Large intestine (tissue), 3 donors: Measurements from ENCODE around the gene SYT13. TPM values are rescaled to one million over a fixed set of nuclear protein-coding genes. Genes with fewer than 3 reads are reported as not detected.

Source experiments
- DNase-seq, 2 donors: peaks; one replicate each; pipeline versions ENCODE4 v3.0.0 to v3.0.0-alpha.2; 2013
- H3K27ac ChIP-seq: one replicate; pipeline ENCODE4 v1.5.1; 2013; ENCODE audit warnings: low read length
- H3K27me3 ChIP-seq: 2 replicates; pipeline ENCODE4 v1.6.1; 2013; ENCODE audit warnings: low read length; ENCODE audit not compliant: control insufficient read depth, insufficient read depth
- H3K36me3 ChIP-seq: 2 replicates; pipeline ENCODE4 v1.6.1; 2013; ENCODE audit warnings: low read length; ENCODE audit not compliant: control insufficient read depth, insufficient read depth
- H3K4me1 ChIP-seq: one replicate; pipeline ENCODE4 v1.6.1; 2013; ENCODE audit warnings: low read length; ENCODE audit not compliant: control insufficient read depth, insufficient read depth
- H3K4me3 ChIP-seq: one replicate; pipeline ENCODE4 v1.5.1; 2013; ENCODE audit warnings: low read length
- H3K9me3 ChIP-seq: one replicate; pipeline ENCODE4 v1.6.1; 2013; ENCODE audit warnings: mild to moderate bottlenecking, low read depth, low read length, moderate library complexity; ENCODE audit not compliant: control insufficient read depth
- WGBS: methylation state at CpG from one replicate; pipeline ENCODE4 v1.1.5; 2013; ENCODE audit warnings: low lambda C conversion rate; ENCODE audit not compliant: insufficient coverage; 5-methylcytosine and 5-hydroxymethylcytosine counted together
- polyA plus RNA-seq: library from polyadenylated mRNA; unstranded; fragments of 120-200 nt; gene quantifications from one replicate; pipeline ENCODE4 v1.2.1, GENCODE V29; 2013

SYT13 gene
- polyA plus RNA-seq, 1 donor = 25.5 TPM

GRCh38 chr11:45275828-45276227 lies 10.3 kb downstream of the SYT13 start:
- no peak for DNase-seq
- Histone ChIP-seq H3K27ac (no peak overlapping the region), H3K27me3 (no peaks in the 10 kb centered on the region), H3K4me1 (peaks cover 6% of the 10 kb centered on the region), H3K36me3 (no peaks in the 10 kb centered on the region), H3K9me3 (no peaks in the 10 kb centered on the region), H3K4me3 (no peak overlapping the region)
- 83% methylated on average over 1 of the region's 4 CpGs for WGBS

GRCh38 chr11:45274206-45274605 lies 11.9 kb downstream of the SYT13 start:
- Histone ChIP-seq H3K36me3 (no peaks in the 10 kb centered on the region), H3K27me3 (no peaks in the 10 kb centered on the region), H3K27ac (no peak overlapping the region), H3K4me1 (peaks cover 6% of the 10 kb centered on the region), H3K9me3 (no peaks in the 10 kb centered on the region), H3K4me3 (no peak overlapping the region)
- DNase-seq = no peak
- WGBS = no CpG with 5 or more reads among the region's 4 CpGs

- H3K4me3 ChIP-seq = no peak overlapping the region
- no peak overlapping the region for H3K27ac ChIP-seq
- 100% methylated on average over 1 of the region's 6 CpGs for WGBS
- H3K36me3 ChIP-seq = no peaks in the 10 kb centered on the region
- no peaks in the 10 kb centered on the region for H3K9me3 ChIP-seq
- no peaks in the 10 kb centered on the region for H3K27me3 ChIP-seq
- no peak for DNase-seq
- peaks cover 6% of the 10 kb centered on the region for H3K4me1 ChIP-seq
Observed at GRCh38 chr11:45273509-45273908, 12.6 kb downstream of the SYT13 start.

GRCh38 chr11:45272701-45273100 lies 13.4 kb downstream of the SYT13 start:
- no peaks in the 10 kb centered on the region for H3K27me3 ChIP-seq
- no peaks in the 10 kb centered on the region for H3K36me3 ChIP-seq
- no CpG with 5 or more reads among the region's 2 CpGs for WGBS
- H3K27ac ChIP-seq = peak overlapping the region; percentile 27
- H3K9me3 ChIP-seq = no peaks in the 10 kb centered on the region
- H3K4me1 ChIP-seq = peaks cover 14% of the 10 kb centered on the region
- peak; percentile 32 to 73 for DNase-seq
- no peak overlapping the region for H3K4me3 ChIP-seq

GRCh38 chr11:45270946-45271716 lies 15.0 kb downstream of the SYT13 start:
- Histone ChIP-seq H3K36me3 (no peaks in the 10 kb centered on the region), H3K9me3 (no peaks in the 10 kb centered on the region), H3K27me3 (no peaks in the 10 kb centered on the region), H3K27ac (no peak overlapping the region), H3K4me1 (peaks cover 30% of the 10 kb centered on the region), H3K4me3 (no peak overlapping the region)
- whole genome bisulfite sequencing = 70% methylated on average over 2 of the region's 4 CpGs
- DNase-seq = no peak

GRCh38 chr11:45269678-45270077 lies 16.5 kb downstream of the SYT13 start:
- no peak overlapping the region for H3K27ac ChIP-seq
- no peak for DNase-seq
- peaks cover 45% of the 10 kb centered on the region for H3K4me1 ChIP-seq
- H3K9me3 ChIP-seq = no peaks in the 10 kb centered on the region
- H3K36me3 ChIP-seq = no peaks in the 10 kb centered on the region
- no peak overlapping the region for H3K4me3 ChIP-seq
- H3K27me3 ChIP-seq = no peaks in the 10 kb centered on the region

- WGBS = 90% methylated on average over 2 of the region's 13 CpGs
- peaks cover 55% of the 10 kb centered on the region for H3K4me1 ChIP-seq
- DNase-seq = no peak
- no peaks in the 10 kb centered on the region for H3K9me3 ChIP-seq
- no peaks in the 10 kb centered on the region for H3K27me3 ChIP-seq
- H3K4me3 ChIP-seq = no peak overlapping the region
- peak overlapping the region; percentile 81 for H3K27ac ChIP-seq
- no peaks in the 10 kb centered on the region for H3K36me3 ChIP-seq
Observed at GRCh38 chr11:45267652-45268299, 18.4 kb downstream of the SYT13 start.

- Histone ChIP-seq H3K4me1 (peaks cover 57% of the 10 kb centered on the region), H3K4me3 (no peak overlapping the region), H3K27me3 (no peaks in the 10 kb centered on the region), H3K27ac (peak overlapping the region; percentile 81), H3K36me3 (no peaks in the 10 kb centered on the region), H3K9me3 (no peaks in the 10 kb centered on the region)
- whole genome bisulfite sequencing = no CpG with 5 or more reads among the region's 14 CpGs
- DNase-seq = no peak
Observed at GRCh38 chr11:45267052-45267451, 19.1 kb downstream of the SYT13 start.

- no peaks in the 10 kb centered on the region for H3K36me3 ChIP-seq
- peaks cover 57% of the 10 kb centered on the region for H3K4me1 ChIP-seq
- no peaks in the 10 kb centered on the region for H3K27me3 ChIP-seq
- peak overlapping the region; percentile 81 for H3K27ac ChIP-seq
- no CpG with 5 or more reads among the region's 1 CpG for WGBS
- DNase-seq = peak; percentile 73 to 92
- H3K9me3 ChIP-seq = no peaks in the 10 kb centered on the region
- no peak overlapping the region for H3K4me3 ChIP-seq
Observed at GRCh38 chr11:45266676-45267020, 19.5 kb downstream of the SYT13 start.

GRCh38 chr11:45265969-45266675 lies 20.0 kb downstream of the SYT13 start:
- DNase-seq = no peak

More at GRCh38 chr11:45265969-45266675, 20.0 kb downstream of the SYT13 start:
- WGBS = no CpG with 5 or more reads among the region's 2 CpGs
- Histone ChIP-seq H3K36me3 (no peaks in the 10 kb centered on the region), H3K4me3 (no peak overlapping the region), H3K9me3 (no peaks in the 10 kb centered on the region), H3K4me1 (peaks cover 54% of the 10 kb centered on the region), H3K27me3 (no peaks in the 10 kb centered on the region), H3K27ac (peak overlapping the region; percentile 81)
